ENCODE measurements around the gene MPHOSPH9. TPM values are rescaled to one million over a fixed set of nuclear protein-coding genes. Genes with fewer than 3 reads are reported as not detected.

Gene MPHOSPH9, protein sequence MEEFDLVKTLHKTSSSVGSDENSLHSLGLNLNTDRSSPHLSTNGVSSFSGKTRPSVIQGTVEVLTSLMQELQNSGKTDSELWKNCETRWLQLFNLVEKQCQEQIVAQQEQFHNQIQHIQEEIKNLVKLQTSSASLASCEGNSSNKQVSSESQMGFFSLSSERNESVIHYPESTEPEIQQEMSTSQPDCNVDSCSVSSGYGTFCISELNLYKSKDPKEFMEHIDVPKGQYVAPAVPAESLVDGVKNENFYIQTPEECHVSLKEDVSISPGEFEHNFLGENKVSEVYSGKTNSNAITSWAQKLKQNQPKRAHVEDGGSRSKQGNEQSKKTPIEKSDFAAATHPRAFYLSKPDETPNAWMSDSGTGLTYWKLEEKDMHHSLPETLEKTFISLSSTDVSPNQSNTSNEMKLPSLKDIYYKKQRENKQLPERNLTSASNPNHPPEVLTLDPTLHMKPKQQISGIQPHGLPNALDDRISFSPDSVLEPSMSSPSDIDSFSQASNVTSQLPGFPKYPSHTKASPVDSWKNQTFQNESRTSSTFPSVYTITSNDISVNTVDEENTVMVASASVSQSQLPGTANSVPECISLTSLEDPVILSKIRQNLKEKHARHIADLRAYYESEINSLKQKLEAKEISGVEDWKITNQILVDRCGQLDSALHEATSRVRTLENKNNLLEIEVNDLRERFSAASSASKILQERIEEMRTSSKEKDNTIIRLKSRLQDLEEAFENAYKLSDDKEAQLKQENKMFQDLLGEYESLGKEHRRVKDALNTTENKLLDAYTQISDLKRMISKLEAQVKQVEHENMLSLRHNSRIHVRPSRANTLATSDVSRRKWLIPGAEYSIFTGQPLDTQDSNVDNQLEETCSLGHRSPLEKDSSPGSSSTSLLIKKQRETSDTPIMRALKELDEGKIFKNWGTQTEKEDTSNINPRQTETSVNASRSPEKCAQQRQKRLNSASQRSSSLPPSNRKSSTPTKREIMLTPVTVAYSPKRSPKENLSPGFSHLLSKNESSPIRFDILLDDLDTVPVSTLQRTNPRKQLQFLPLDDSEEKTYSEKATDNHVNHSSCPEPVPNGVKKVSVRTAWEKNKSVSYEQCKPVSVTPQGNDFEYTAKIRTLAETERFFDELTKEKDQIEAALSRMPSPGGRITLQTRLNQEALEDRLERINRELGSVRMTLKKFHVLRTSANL
- total RNA-seq (2021; ENCODE audit: unreplicated experiment): 72.3 TPM
- polyA plus RNA-seq (2012; ENCODE audit: insufficient read length): 20.7 TPM
- percentile 84 among the genes with signal in this experiment for Bru-seq, nascent RNA
- BruChase-seq, experiment 1, labeled RNA remaining after a 2-hour chase: percentile 87 among the genes with signal in this experiment
- BruChase-seq, experiment 2, labeled RNA remaining after a 6-hour chase: percentile 88 among the genes with signal in this experiment
- long read RNA-seq, full-length matches to known transcripts: 8 of 73 reads
- long read RNA-seq, partial matches to known transcripts: 18 of 73 reads
- long read RNA-seq, other reads (novel, unspliced or antisense): 47 of 73 reads

GRCh38 chr12:123232807-123233504 lies at the start of gene MPHOSPH9, which contains the start of gene MTRFR:
Gene MPHOSPH9, minus strand, starts transcription at chr12:123233141. Its CDS starts 2,777 bp downstream, at chr12:123230364.
Gene MTRFR, plus strand, starts transcription at chr12:123233436. Its CDS starts 20,239 bp downstream, at chr12:123253675.
- TF ChIP-seq REST (IDR thresholded peaks at IDR 0.05; ENCODE audit: insufficient read depth in 1 of 2, low read depth in 2 of 2, low read length in 1 of 2) (no peak), POLR2AphosphoS5 (IDR thresholded peaks at IDR 0.05; ENCODE audit: low read depth, low read length) (peak; percentile 99), SIN3A (IDR thresholded peaks at IDR 0.05; ENCODE audit: borderline replicate concordance, insufficient read depth, low read depth, low read length) (peak; percentile 99), CTCF (IDR thresholded peaks at IDR 0.05) (no peak), TCF7L2 (IDR thresholded peaks at IDR 0.05; ENCODE audit: low read depth, low read length) (peak; percentile 90)
- peak within 1 kb of the TSS; percentile 94 for H3K27ac ChIP-seq (ENCODE audit: low read length)
- in situ Hi-C loops (cut with HindIII; ENCODE audit: low pct_unique_long_range_greater_than_20kb, low sequenced_read_pairs): no loop called here

More at GRCh38 chr12:123232807-123233504, at the start of gene MPHOSPH9, which contains the start of gene MTRFR:
- POLR2A ChIA-PET: interaction anchor here (0.5 to 1.4 kb wide), 10 partner anchors 9 to 285 kb away, joined by 3 to 10 read pairs (median 4); no protein-coding TSS in a partner anchor
- DNase-seq (ENCODE audit: low read depth, low spot score) (peak; percentile 95), ATAC-seq (peak; percentile 96)
- peak within 1 kb of the TSS; percentile 67 to 78 for H3K4me3 ChIP-seq (ENCODE audit: low read depth in 2 of 2, low read length in 2 of 2)
- H3K9me3 ChIP-seq (ENCODE audit: control insufficient read depth, insufficient read depth, low read depth, low read length): no peaks in the 10 kb centered on the region
- intact Hi-C loops (cut with micrococcal nuclease; ENCODE audit: unreplicated experiment): loop anchor here (10.0 kb wide), 1 partner anchor 248 kb away; the partner anchor contains the start of gene ARL6IP4
- H3K27me3 ChIP-seq (ENCODE audit: control insufficient read depth, insufficient read depth, low read length): no peaks in the 10 kb centered on the region
- H3K36me3 ChIP-seq (ENCODE audit: control insufficient read depth, insufficient read depth, low read length): peaks cover 2% of the 10 kb centered on the region; the same call in 1 of the 2 replicates
- H3K4me1 ChIP-seq (ENCODE audit: control insufficient read depth, insufficient read depth, low read length): peaks cover 30% of the 10 kb centered on the region
- BruUV-seq (replicated peaks): no TSS peak
- CTCF ChIA-PET: interaction anchor here (0.5 kb wide), 1 partner anchor 507 kb away, joined by 6 read pairs; no protein-coding TSS in a partner anchor
